Stomach (tissue), 9 donors: ENCODE results near the gene RGL3. TPM values are rescaled to one million over a fixed set of nuclear protein-coding genes. Genes with fewer than 3 reads are reported as not detected.

Experiments
- DNase-seq, 2 donors: peaks; one replicate each; pipeline versions ENCODE4 v3.0.0 to v3.0.0-alpha.2; 2013 to 2019
- H3K27ac ChIP-seq, 5 donors: fragments of 200-600 bp in 4 of 5; sonication (generic) in 4 of 5; one replicate each; pipeline ENCODE4 v1.5.1; 2013 to 2019; ENCODE audit warnings: mild to moderate bottlenecking in 1 of 5, moderate library complexity in 1 of 5
- H3K27me3 ChIP-seq, 3 donors: fragments of 200-600 bp; sonication (generic); one replicate each; pipeline ENCODE4 v1.5.1; 2017 to 2019; ENCODE audit warnings: mixed run types in 1 of 3
- H3K36me3 ChIP-seq, 4 donors: fragments of 200-600 bp; sonication (generic); 1 replicate in 3 of 4; 2 replicates in 1 of 4; pipeline ENCODE4 v1.5.1; 2016 to 2019
- H3K4me1 ChIP-seq, 4 donors: fragments of 200-600 bp; sonication (generic); one replicate each; pipeline ENCODE4 v1.5.1; 2016 to 2019
- H3K4me3 ChIP-seq, 4 donors: fragments of 200-600 bp; sonication (generic) in 3 of 4; one replicate each; pipeline ENCODE4 v1.5.1; 2016 to 2019; ENCODE audit warnings: mild to moderate bottlenecking in 1 of 4
- H3K9me3 ChIP-seq, 4 donors: fragments of 200-600 bp; sonication (generic); one replicate each; pipeline ENCODE4 v1.5.1; 2016 to 2019
- EP300 ChIP-seq: sonication (generic); formaldehyde crosslinking; IDR thresholded peaks from one replicate; pipeline ENCODE4 v1.6.1; 2017; ENCODE audit warnings: antibody characterized with exemption
- POLR2A ChIP-seq, 4 donors: fragments of 450-650 bp; IDR thresholded peaks; one replicate each; pipeline ENCODE4 v1.6.1; 2016; ENCODE audit warnings: antibody characterized with exemption in 4 of 4, control low read depth in 2 of 4, mild to moderate bottlenecking in 1 of 4, moderate library complexity in 1 of 4
- POLR2AphosphoS5 ChIP-seq, 3 donors: sonication (generic); formaldehyde crosslinking; IDR thresholded peaks; one replicate each; pipeline ENCODE4 v1.6.1; 2016; ENCODE audit warnings: antibody characterized with exemption in 3 of 3
- WGBS, 5 donors: extraction: QIAGEN DNeasy Blood & Tissue Kit in 3 of 5; methylation state at CpG; one replicate each; pipeline versions ENCODE4 v1.1.5 to v1.1.7; 2013 to 2018; 5-methylcytosine and 5-hydroxymethylcytosine counted together
- intact Hi-C: fragments of 100-400 bp; cut with DNase I; formaldehyde crosslinking; loops from one replicate; pipeline ENCODE4 v1.15.1; 2023; ENCODE audit warnings: low total_unique reads
- polyA plus RNA-seq, 3 donors: library from polyadenylated mRNA; stranded (reverse); fragments of 200-250 nt; gene quantifications; one replicate each; pipeline ENCODE4 v1.2.3, GENCODE V29; 2013
- total RNA-seq, 5 donors: library from RNA; depleted of rRNA; stranded (reverse); fragments of >200 nt; gene quantifications; one replicate each; pipeline versions ENCODE4 v1.1.0 to v1.2.3, GENCODE V29; 2014 to 2016
- TF ChIP-seq, protein P1 (sequence below), 7 experiments: fragments of 450-650 bp in 4 of 7; fragments of 200-600 bp in 3 of 7; sonication (generic) in 3 of 7; IDR thresholded peaks; one replicate each; pipeline ENCODE4 v1.5.1; 2016 to 2019; ENCODE audit warnings: antibody characterized with exemption in 7 of 7, control low read depth in 2 of 7, mild to moderate bottlenecking in 1 of 7
- donor health status: healthy with polysubstance abuse.
- donor health status: Bipolar disorder and iron deficiency.
- donor health status: healthy.

The RGL3 gene
- total and polyA plus RNA-seq, 8 donors = 20.6 to 454 (median 38.5) TPM

DNA sequence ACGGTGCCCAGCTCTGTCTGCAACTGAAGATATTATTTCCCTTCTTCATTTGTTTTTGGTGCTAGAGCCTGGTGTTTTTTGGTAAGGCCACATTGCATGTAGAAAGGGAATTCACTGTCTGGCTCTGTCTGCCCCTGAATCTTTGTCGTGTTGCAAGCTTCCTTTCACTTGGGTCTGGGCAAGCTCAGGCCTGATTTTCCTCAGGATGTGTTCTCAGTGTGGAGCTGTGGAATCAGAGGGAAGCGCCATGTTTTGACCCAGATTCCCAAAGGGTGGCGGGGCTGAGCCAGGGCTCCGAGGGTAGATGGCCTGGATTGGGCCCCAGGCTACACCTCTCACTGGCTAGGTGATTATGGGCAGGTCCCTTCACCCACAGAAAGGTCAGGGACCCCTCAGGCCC lies 24.9 kb upstream of the RGL3 start:
- Histone ChIP-seq H3K4me3 (no peak overlapping the region), H3K4me1 (peaks cover 0 to 7% (median 2%) of the 10 kb centered on the region in 4 donors), H3K27ac (no peak overlapping the region), H3K9me3 (no peaks in the 10 kb centered on the region), H3K27me3 (no peaks in the 10 kb centered on the region), H3K36me3 (peaks cover 75 to 100% (median 98%) of the 10 kb centered on the region in 4 donors)
- DNase-seq = no peak
- WGBS, 5 donors = 74 to 90% (median 83%) methylated on average over 5 of the region's 5 CpGs
- TF ChIP-seq EP300 = no peak
- no peak for TF ChIP-seq POLR2A (IDR thresholded peaks at IDR 0.05)
- TF ChIP-seq POLR2AphosphoS5 (IDR thresholded peaks at IDR 0.05) = no peak
- TF ChIP-seq, protein P1, sequence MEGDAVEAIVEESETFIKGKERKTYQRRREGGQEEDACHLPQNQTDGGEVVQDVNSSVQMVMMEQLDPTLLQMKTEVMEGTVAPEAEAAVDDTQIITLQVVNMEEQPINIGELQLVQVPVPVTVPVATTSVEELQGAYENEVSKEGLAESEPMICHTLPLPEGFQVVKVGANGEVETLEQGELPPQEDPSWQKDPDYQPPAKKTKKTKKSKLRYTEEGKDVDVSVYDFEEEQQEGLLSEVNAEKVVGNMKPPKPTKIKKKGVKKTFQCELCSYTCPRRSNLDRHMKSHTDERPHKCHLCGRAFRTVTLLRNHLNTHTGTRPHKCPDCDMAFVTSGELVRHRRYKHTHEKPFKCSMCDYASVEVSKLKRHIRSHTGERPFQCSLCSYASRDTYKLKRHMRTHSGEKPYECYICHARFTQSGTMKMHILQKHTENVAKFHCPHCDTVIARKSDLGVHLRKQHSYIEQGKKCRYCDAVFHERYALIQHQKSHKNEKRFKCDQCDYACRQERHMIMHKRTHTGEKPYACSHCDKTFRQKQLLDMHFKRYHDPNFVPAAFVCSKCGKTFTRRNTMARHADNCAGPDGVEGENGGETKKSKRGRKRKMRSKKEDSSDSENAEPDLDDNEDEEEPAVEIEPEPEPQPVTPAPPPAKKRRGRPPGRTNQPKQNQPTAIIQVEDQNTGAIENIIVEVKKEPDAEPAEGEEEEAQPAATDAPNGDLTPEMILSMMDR (IDR thresholded peaks at IDR 0.05) = no peak
- intact Hi-C loops = loop anchor here (10.0 kb wide), 1 partner anchor 149 kb away; the partner anchor contains the start of gene TSPAN16

DNA sequence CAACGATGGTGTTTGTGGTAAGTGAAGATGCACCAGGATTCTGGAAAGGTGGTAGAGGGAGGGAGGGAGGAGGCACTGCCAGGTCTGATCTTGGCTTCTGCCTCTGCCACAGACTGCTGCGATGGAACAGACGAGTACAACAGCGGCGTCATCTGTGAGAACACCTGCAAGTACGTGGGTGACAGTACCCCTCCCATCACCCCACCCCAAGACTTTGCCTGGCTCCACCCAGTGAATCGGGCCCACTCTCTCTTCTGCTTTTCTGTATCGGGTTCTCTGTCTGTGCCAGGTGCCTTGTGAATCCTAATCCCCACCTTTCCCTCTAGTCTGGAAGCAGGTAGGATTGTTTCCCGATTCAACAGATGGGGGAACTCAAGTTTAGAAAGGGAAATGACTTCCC lies 18.8 kb upstream of the RGL3 start:
- intact Hi-C loops = no loop called here
- TF ChIP-seq EP300 = no peak
- no peak for TF ChIP-seq POLR2A (IDR thresholded peaks at IDR 0.05)
- no peak for TF ChIP-seq POLR2AphosphoS5 (IDR thresholded peaks at IDR 0.05)
- TF ChIP-seq, protein P1 (IDR thresholded peaks at IDR 0.05) = no peak
- 88 to 95% (median 89%) methylated on average over 9 of the region's 9 CpGs for WGBS, 5 donors
- DNase-seq = no peak
- H3K9me3 ChIP-seq = no peaks in the 10 kb centered on the region
- peaks cover 52 to 67% (median 63%) of the 10 kb centered on the region in 4 donors for H3K36me3 ChIP-seq
- H3K4me3 ChIP-seq = no peak overlapping the region
- no peaks in the 10 kb centered on the region for H3K27me3 ChIP-seq
- no peak overlapping the region for H3K27ac ChIP-seq
- H3K4me1 ChIP-seq = peaks cover 15 to 27% (median 23%) of the 10 kb centered on the region in 4 donors

DNA sequence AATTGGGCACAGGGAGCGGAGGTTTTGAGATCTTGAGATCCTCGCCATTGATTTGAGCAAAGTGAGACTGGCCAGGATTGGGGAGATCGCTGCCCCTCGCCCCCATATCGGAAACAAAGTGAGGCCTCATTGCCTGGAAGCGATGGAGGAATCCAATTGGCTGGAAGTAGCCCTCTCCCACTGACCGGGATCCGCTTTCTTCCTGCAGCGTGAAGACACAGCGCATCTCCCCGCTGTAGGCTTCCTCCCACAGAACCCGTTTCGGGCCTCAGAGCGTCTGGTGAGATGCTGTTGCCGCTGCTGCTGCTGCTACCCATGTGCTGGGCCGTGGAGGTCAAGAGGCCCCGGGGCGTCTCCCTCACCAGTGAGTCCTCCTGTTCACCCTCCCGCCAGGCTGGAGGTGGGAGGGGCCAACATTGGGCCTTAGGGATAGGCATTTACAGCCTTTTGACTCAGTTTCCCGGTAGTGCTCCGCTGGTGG lies 16.8 kb upstream of the RGL3 start:
- Histone ChIP-seq H3K9me3 (no peaks in the 10 kb centered on the region), H3K27me3 (no peaks in the 10 kb centered on the region), H3K4me1 (peaks cover 15 to 27% (median 23%) of the 10 kb centered on the region in 4 donors), H3K27ac (peak overlapping the region; percentile 44 to 90 (median 83)), H3K36me3 (peaks cover 33 to 46% (median 42%) of the 10 kb centered on the region in 4 donors), H3K4me3 (peak overlapping the region; percentile 73 to 88 (median 77))
- 1 to 10% (median 4%) methylated on average over 9 to 21 of the region's 21 CpGs for WGBS, 5 donors
- intact Hi-C loops = no loop called here
- peak in 1 of 2 donors; percentile 53 for DNase-seq
- TF ChIP-seq POLR2AphosphoS5 (IDR thresholded peaks at IDR 0.05) (no peak), EP300 (no peak), POLR2A (IDR thresholded peaks at IDR 0.05) (no peak)
- TF ChIP-seq, protein P1 (IDR thresholded peaks at IDR 0.05) = no peak

DNA sequence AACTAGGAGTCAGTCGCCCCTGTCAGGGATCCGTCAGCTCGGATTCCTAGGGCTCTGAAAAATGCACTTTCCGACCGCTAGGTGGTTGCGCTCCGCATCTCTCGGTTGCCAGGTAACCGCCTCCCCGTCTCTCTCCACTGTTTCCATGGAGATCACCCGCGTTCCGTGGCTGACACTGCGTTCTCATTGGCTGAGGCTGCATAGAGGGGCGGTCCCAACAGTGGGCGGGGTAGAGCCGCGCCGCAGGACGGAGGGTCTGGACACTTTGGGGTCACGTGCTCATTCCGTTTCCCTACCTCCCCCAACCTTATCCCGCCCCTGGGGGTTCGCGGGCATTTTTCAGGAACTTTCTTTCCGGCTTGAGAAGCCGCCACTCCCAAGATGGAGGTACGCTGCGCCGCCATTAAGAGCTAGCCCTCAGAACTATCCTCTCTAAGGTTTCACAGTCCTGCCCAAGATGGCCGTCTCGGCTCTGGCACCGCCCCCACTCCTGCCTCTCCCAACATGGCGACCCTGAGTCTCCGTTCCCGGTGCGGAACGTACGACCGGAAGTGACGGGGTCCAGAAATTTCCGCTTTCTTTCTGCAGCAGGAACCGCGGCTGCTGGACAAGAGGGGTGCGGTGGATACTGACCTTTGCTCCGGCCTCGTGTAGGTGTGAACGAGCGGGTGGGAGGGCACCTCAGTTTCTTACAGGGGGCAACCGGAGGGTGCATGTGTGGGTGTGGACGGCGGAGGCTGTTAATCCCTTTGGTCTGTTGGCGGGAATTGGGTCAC lies 16.1 kb upstream of the RGL3 start, which contains the start of the genes ODAD3 and PRKCSH:
ODAD3 (minus strand) TSS at position 65 of the 776 bp plus-strand sequence. CDS start 105 bp downstream, outside the sequence.
PRKCSH (plus strand) TSS at position 579 of the 776 bp plus-strand sequence. CDS start 483 bp downstream, outside the sequence.
- peak within 1 kb of the TSS; percentile 83 to 90 (median 84) for H3K27ac ChIP-seq
- TF ChIP-seq POLR2AphosphoS5 (IDR thresholded peaks at IDR 0.05) (peak; percentile 87 to 99 (median 99)), EP300 (no peak)
- TF ChIP-seq, protein P1 (IDR thresholded peaks at IDR 0.05) = peak in 6 of 7 experiments; percentile 93 to 100 (median 98)
- DNase-seq = peak; percentile 99 to 100
- WGBS, 5 donors = 0 to 1% (median 0%) methylated on average over 43 to 53 of the region's 53 CpGs
- peaks cover 29 to 40% (median 36%) of the 10 kb centered on the region in 4 donors for H3K36me3 ChIP-seq
- intact Hi-C loops = no loop called here
- peaks cover 15 to 27% (median 23%) of the 10 kb centered on the region in 4 donors for H3K4me1 ChIP-seq
- peak within 1 kb of the TSS; percentile 73 to 88 (median 77) for H3K4me3 ChIP-seq
- no peaks in the 10 kb centered on the region for H3K9me3 ChIP-seq
- no peaks in the 10 kb centered on the region for H3K27me3 ChIP-seq
